ENCODE measurements around the gene HEPHL1.

The HEPHL1 gene

GRCh38 chr11:94120946-94121345, 99.8 kb downstream of the HEPHL1 start:
- TF ChIP-seq REST (IDR thresholded peaks at IDR 0.05; ENCODE audit: insufficient read depth in 1 of 2, low read depth in 2 of 2, low read length in 2 of 2) (no peak), TAF1 (IDR thresholded peaks at IDR 0.05; ENCODE audit: borderline replicate concordance, insufficient read depth, low read length) (no peak), POLR2AphosphoS5 (IDR thresholded peaks at IDR 0.05; ENCODE audit: low read depth, low read length) (no peak), SIN3A (IDR thresholded peaks at IDR 0.05; ENCODE audit: borderline replicate concordance, insufficient read depth, low read length) (no peak), FOXP2 (optimal IDR thresholded peaks at IDR 0.05; ENCODE audit: borderline replicate concordance, extremely low read depth, extremely low read length, insufficient read depth) (no peak)

- TF ChIP-seq SIN3A (IDR thresholded peaks at IDR 0.05; ENCODE audit: borderline replicate concordance, insufficient read depth, low read length): no peak
- no peak for TF ChIP-seq REST (IDR thresholded peaks at IDR 0.05; ENCODE audit: insufficient read depth in 1 of 2, low read depth in 2 of 2, low read length in 2 of 2)
- no peak for TF ChIP-seq POLR2AphosphoS5 (IDR thresholded peaks at IDR 0.05; ENCODE audit: low read depth, low read length)
- TF ChIP-seq FOXP2 (optimal IDR thresholded peaks at IDR 0.05; ENCODE audit: borderline replicate concordance, extremely low read depth, extremely low read length, insufficient read depth): no peak
- no peak for TF ChIP-seq TAF1 (IDR thresholded peaks at IDR 0.05; ENCODE audit: borderline replicate concordance, insufficient read depth, low read length)
Observed at GRCh38 chr11:94125407-94126115, 104.4 kb downstream of the HEPHL1 start.

- TF ChIP-seq TAF1 (IDR thresholded peaks at IDR 0.05; ENCODE audit: borderline replicate concordance, insufficient read depth, low read length) (no peak), POLR2AphosphoS5 (IDR thresholded peaks at IDR 0.05; ENCODE audit: low read depth, low read length) (no peak), REST (IDR thresholded peaks at IDR 0.05; ENCODE audit: insufficient read depth in 1 of 2, low read depth in 2 of 2, low read length in 2 of 2) (no peak), FOXP2 (optimal IDR thresholded peaks at IDR 0.05; ENCODE audit: borderline replicate concordance, extremely low read depth, extremely low read length, insufficient read depth) (no peak), SIN3A (IDR thresholded peaks at IDR 0.05; ENCODE audit: borderline replicate concordance, insufficient read depth, low read length) (no peak)
Observed at GRCh38 chr11:94127638-94128037, 106.5 kb downstream of the HEPHL1 start.

GRCh38 chr11:94128291-94128745, 107.2 kb downstream of the HEPHL1 start:
- no peak for TF ChIP-seq POLR2AphosphoS5 (IDR thresholded peaks at IDR 0.05; ENCODE audit: low read depth, low read length)
- no peak for TF ChIP-seq TAF1 (IDR thresholded peaks at IDR 0.05; ENCODE audit: borderline replicate concordance, insufficient read depth, low read length)
- no peak for TF ChIP-seq REST (IDR thresholded peaks at IDR 0.05; ENCODE audit: insufficient read depth in 1 of 2, low read depth in 2 of 2, low read length in 2 of 2)
- peak; percentile 72; the same call in 1 of the 2 replicates for TF ChIP-seq SIN3A (IDR thresholded peaks at IDR 0.05; ENCODE audit: borderline replicate concordance, insufficient read depth, low read length)
